Measurements from ENCODE around the gene HSFX1.
"Not testable (repeated sequence)": the region's sequence is repeated elsewhere in the genome, so short reads cannot be mapped to it uniquely, and the experiment has no call there.

HSFX1 gene, protein sequence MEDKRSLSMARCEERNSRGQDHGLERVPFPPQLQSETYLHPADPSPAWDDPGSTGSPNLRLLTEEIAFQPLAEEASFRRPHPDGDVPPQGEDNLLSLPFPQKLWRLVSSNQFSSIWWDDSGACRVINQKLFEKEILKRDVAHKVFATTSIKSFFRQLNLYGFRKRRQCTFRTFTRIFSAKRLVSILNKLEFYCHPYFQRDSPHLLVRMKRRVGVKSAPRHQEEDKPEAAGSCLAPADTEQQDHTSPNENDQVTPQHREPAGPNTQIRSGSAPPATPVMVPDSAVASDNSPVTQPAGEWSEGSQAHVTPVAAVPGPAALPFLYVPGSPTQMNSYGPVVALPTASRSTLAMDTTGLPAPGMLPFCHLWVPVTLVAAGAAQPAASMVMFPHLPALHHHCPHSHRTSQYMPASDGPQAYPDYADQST

DNA sequence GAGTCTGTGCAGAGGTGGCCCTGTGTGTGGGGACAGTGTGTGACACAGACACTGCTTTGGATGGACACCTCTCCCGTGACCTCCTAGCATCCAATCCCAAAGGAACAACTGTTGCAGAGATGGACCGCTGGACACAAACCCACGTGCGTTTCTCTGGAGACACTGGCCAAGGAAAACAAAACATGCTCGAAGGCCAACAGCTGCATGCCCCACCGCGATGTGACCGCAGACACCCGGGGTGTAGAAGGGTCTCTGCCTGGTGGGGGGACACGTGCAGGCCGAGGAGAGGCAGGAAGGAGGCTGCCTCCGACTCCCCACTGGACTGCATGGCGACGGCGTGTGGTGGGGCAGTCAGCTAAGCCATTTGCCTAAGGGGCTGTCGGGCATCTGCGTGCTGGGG, at the start of gene HSFX1:
TSS of gene HSFX1 (plus strand) at position 301 of the 400 bp plus-strand sequence. CDS start 614 bp downstream, outside the sequence.
- not testable (repeated sequence) for H3K36me3 ChIP-seq (ENCODE audit: control insufficient read depth in 2 of 2, insufficient read depth in 2 of 2, low read length in 2 of 2); H3K9me3 ChIP-seq (ENCODE audit: control insufficient read depth in 2 of 2, low read length in 2 of 2); H3K27me3 ChIP-seq (ENCODE audit: control insufficient read depth in 1 of 2, insufficient read depth in 2 of 2, low read length in 2 of 2); H3K4me1 ChIP-seq (ENCODE audit: control insufficient read depth, insufficient read depth, low read length); H3K9ac ChIP-seq (ENCODE audit: low read length in 2 of 2); H3K27ac ChIP-seq (ENCODE audit: low read length); H3K4me3 ChIP-seq (ENCODE audit: low read length in 2 of 2)

DNA sequence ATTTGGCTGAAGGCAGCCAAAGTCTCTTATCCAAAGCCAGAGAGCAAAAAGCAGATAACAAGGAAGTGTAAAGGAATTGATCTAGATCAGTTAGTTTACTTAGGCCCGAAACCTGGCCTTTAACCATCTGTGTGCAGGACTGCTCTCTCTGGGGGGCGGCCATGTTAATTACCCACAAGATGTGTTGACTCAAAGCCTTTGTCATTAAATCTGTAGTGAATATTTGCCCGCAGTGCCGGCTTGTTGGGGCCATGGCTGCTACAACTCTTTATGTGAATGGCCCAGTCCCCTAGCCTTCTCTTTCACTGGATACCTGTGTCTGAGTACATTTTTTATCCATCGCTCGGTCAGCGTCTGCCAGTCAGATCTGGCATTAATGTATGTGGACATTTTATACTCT, 46.6 kb upstream of the HSFX1 start:
- H3K4me1 ChIP-seq (ENCODE audit: control insufficient read depth, insufficient read depth, low read length); H3K4me3 ChIP-seq (ENCODE audit: low read length in 2 of 2); H3K27me3 ChIP-seq (ENCODE audit: control insufficient read depth in 1 of 2, insufficient read depth in 2 of 2, low read length in 2 of 2): not testable (repeated sequence)

GRCh38 chrX:149742269-149742668, 31.6 kb upstream of the HSFX1 start:
- not testable (repeated sequence) for H3K9ac ChIP-seq (ENCODE audit: low read length in 2 of 2); H3K4me1 ChIP-seq (ENCODE audit: control insufficient read depth, insufficient read depth, low read length); H3K4me3 ChIP-seq (ENCODE audit: low read length in 2 of 2); H3K36me3 ChIP-seq (ENCODE audit: control insufficient read depth in 2 of 2, insufficient read depth in 2 of 2, low read length in 2 of 2); H3K9me3 ChIP-seq (ENCODE audit: control insufficient read depth in 2 of 2, low read length in 2 of 2); H3K27ac ChIP-seq (ENCODE audit: low read length); H3K27me3 ChIP-seq (ENCODE audit: control insufficient read depth in 1 of 2, insufficient read depth in 2 of 2, low read length in 2 of 2)

More for the DNA sequence above, 46.6 kb upstream of the HSFX1 start:
- H3K9me3 ChIP-seq (ENCODE audit: control insufficient read depth in 2 of 2, low read length in 2 of 2); H3K9ac ChIP-seq (ENCODE audit: low read length in 2 of 2); H3K36me3 ChIP-seq (ENCODE audit: control insufficient read depth in 2 of 2, insufficient read depth in 2 of 2, low read length in 2 of 2); H3K27ac ChIP-seq (ENCODE audit: low read length): not testable (repeated sequence)

- H3K4me3 ChIP-seq (ENCODE audit: low read length in 2 of 2); H3K9me3 ChIP-seq (ENCODE audit: control insufficient read depth in 2 of 2, low read length in 2 of 2); H3K36me3 ChIP-seq (ENCODE audit: control insufficient read depth in 2 of 2, insufficient read depth in 2 of 2, low read length in 2 of 2); H3K27me3 ChIP-seq (ENCODE audit: control insufficient read depth in 1 of 2, insufficient read depth in 2 of 2, low read length in 2 of 2); H3K4me1 ChIP-seq (ENCODE audit: control insufficient read depth, insufficient read depth, low read length); H3K9ac ChIP-seq (ENCODE audit: low read length in 2 of 2); H3K27ac ChIP-seq (ENCODE audit: low read length): not testable (repeated sequence)
Measured at GRCh38 chrX:149746390-149747007, 27.4 kb upstream of the HSFX1 start.

GRCh38 chrX:149757206-149758067, 16.4 kb upstream of the HSFX1 start:
- H3K4me1 ChIP-seq (ENCODE audit: control insufficient read depth, insufficient read depth, low read length): no peaks in the 10 kb centered on the region
- no peaks in the 10 kb centered on the region for H3K27me3 ChIP-seq (ENCODE audit: control insufficient read depth in 1 of 2, insufficient read depth in 2 of 2, low read length in 2 of 2)
- H3K9me3 ChIP-seq (ENCODE audit: control insufficient read depth in 2 of 2, low read length in 2 of 2): no peaks in the 10 kb centered on the region
- no peak overlapping the region for H3K27ac ChIP-seq (ENCODE audit: low read length)
- no peaks in the 10 kb centered on the region for H3K36me3 ChIP-seq (ENCODE audit: control insufficient read depth in 2 of 2, insufficient read depth in 2 of 2, low read length in 2 of 2)
- no peak overlapping the region for H3K4me3 ChIP-seq (ENCODE audit: low read length in 2 of 2)
- no peak overlapping the region for H3K9ac ChIP-seq (ENCODE audit: low read length in 2 of 2)

DNA sequence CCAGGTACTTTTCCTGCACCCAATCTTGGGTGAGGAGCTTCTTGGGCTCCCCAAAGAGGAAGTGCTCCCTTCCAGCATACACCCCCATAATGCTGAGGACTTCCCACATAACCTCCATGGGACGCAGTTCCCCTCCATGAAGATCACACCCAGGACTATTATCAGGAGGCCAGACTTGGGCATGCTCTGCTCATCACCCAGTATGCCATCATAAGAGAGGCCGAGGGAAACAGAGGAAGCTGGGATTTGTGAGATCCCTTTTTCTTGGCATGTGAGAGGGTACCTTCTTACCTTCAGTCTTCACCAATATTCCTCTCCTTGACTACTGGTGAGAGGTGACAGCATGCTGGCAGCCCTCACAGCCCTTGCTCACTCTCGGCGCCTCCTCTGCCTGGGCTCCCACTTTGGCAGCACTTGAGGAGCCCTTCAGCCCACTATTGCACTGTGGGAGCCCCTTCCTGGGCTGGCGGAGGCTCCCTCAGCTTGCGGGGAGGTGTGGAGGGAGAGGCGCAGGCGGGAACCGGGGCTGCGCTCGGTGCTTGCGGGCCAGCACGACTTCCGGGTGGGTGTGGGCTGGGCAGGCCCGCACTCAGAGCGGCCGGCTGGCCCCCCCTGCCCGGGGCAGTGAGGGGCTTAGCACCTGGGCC, 15.7 kb upstream of the HSFX1 start:
- Histone ChIP-seq H3K27me3 (ENCODE audit: control insufficient read depth in 1 of 2, insufficient read depth in 2 of 2, low read length in 2 of 2) (no peaks in the 10 kb centered on the region), H3K36me3 (ENCODE audit: control insufficient read depth in 2 of 2, insufficient read depth in 2 of 2, low read length in 2 of 2) (no peaks in the 10 kb centered on the region), H3K27ac (ENCODE audit: low read length) (no peak overlapping the region), H3K9me3 (ENCODE audit: control insufficient read depth in 2 of 2, low read length in 2 of 2) (no peaks in the 10 kb centered on the region), H3K4me1 (ENCODE audit: control insufficient read depth, insufficient read depth, low read length) (no peaks in the 10 kb centered on the region), H3K9ac (ENCODE audit: low read length in 2 of 2) (no peak overlapping the region), H3K4me3 (ENCODE audit: low read length in 2 of 2) (no peak overlapping the region)

- not testable (repeated sequence) for H3K9ac ChIP-seq (ENCODE audit: low read length in 2 of 2); H3K4me1 ChIP-seq (ENCODE audit: control insufficient read depth, insufficient read depth, low read length); H3K27me3 ChIP-seq (ENCODE audit: control insufficient read depth in 1 of 2, insufficient read depth in 2 of 2, low read length in 2 of 2); H3K9me3 ChIP-seq (ENCODE audit: control insufficient read depth in 2 of 2, low read length in 2 of 2); H3K4me3 ChIP-seq (ENCODE audit: low read length in 2 of 2); H3K36me3 ChIP-seq (ENCODE audit: control insufficient read depth in 2 of 2, insufficient read depth in 2 of 2, low read length in 2 of 2); H3K27ac ChIP-seq (ENCODE audit: low read length)
Measured at GRCh38 chrX:149758715-149759078, 15.2 kb upstream of the HSFX1 start.

DNA sequence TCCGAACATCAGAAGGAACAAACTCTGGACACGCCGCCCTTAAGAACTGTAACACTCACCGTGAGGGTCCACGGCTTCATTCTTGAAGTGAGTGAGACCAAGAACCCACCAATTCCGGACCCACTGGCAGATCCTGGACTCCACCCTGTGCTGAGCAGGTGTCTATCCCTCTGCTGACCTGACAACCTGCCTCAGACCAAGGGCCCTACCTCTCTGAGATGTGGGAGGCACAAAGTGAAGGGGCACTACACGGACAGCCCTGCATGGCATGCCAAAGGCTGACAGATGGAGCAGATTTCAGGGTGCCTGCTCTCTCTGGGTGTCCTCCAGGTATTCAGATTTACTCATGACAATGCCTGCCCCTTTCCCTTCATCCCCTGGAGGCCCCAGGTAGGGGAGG, 14.0 kb upstream of the HSFX1 start:
- Histone ChIP-seq H3K4me1 (ENCODE audit: control insufficient read depth, insufficient read depth, low read length) (no peaks in the 10 kb centered on the region), H3K9me3 (ENCODE audit: control insufficient read depth in 2 of 2, low read length in 2 of 2) (no peaks in the 10 kb centered on the region), H3K27me3 (ENCODE audit: control insufficient read depth in 1 of 2, insufficient read depth in 2 of 2, low read length in 2 of 2) (no peaks in the 10 kb centered on the region), H3K36me3 (ENCODE audit: control insufficient read depth in 2 of 2, insufficient read depth in 2 of 2, low read length in 2 of 2) (no peaks in the 10 kb centered on the region), H3K4me3 (ENCODE audit: low read length in 2 of 2) (no peak overlapping the region), H3K9ac (ENCODE audit: low read length in 2 of 2) (no peak overlapping the region), H3K27ac (ENCODE audit: low read length) (no peak overlapping the region)

DNA sequence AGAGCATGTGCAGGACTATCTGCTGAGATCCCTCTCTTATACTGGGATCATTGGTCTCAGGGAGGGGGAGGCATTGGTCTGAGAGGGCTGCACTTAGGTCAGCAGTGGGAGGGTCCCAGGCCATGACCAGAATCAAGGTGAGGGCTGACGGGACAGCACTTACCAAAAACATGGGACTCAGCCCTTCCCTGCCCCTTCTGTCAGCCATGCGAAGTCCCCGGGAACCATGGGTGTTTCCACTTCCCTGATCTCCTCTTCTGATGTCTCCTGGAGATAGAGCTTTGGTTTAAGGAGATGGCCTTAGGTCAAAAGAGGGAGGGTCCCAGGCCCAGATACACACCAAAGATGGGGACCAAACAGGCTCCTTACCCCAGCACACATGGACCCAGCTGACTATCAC, 12.9 kb upstream of the HSFX1 start:
- no peak overlapping the region for H3K4me3 ChIP-seq (ENCODE audit: low read length in 2 of 2)
- H3K27ac ChIP-seq (ENCODE audit: low read length): no peak overlapping the region
- H3K27me3 ChIP-seq (ENCODE audit: control insufficient read depth in 1 of 2, insufficient read depth in 2 of 2, low read length in 2 of 2): no peaks in the 10 kb centered on the region
- H3K9me3 ChIP-seq (ENCODE audit: control insufficient read depth in 2 of 2, low read length in 2 of 2): no peaks in the 10 kb centered on the region
- no peaks in the 10 kb centered on the region for H3K4me1 ChIP-seq (ENCODE audit: control insufficient read depth, insufficient read depth, low read length)
- no peaks in the 10 kb centered on the region for H3K36me3 ChIP-seq (ENCODE audit: control insufficient read depth in 2 of 2, insufficient read depth in 2 of 2, low read length in 2 of 2)
- H3K9ac ChIP-seq (ENCODE audit: low read length in 2 of 2): no peak overlapping the region

- not testable (repeated sequence) for H3K36me3 ChIP-seq (ENCODE audit: control insufficient read depth in 2 of 2, insufficient read depth in 2 of 2, low read length in 2 of 2); H3K27me3 ChIP-seq (ENCODE audit: control insufficient read depth in 1 of 2, insufficient read depth in 2 of 2, low read length in 2 of 2); H3K9me3 ChIP-seq (ENCODE audit: control insufficient read depth in 2 of 2, low read length in 2 of 2); H3K4me3 ChIP-seq (ENCODE audit: low read length in 2 of 2); H3K9ac ChIP-seq (ENCODE audit: low read length in 2 of 2); H3K27ac ChIP-seq (ENCODE audit: low read length); H3K4me1 ChIP-seq (ENCODE audit: control insufficient read depth, insufficient read depth, low read length)
Measured at GRCh38 chrX:149761858-149762674, 11.8 kb upstream of the HSFX1 start.
